Astrocyte (in vitro differentiated cells and primary cell): ENCODE data around the gene CALB2. TPM values are rescaled to one million over a fixed set of nuclear protein-coding genes. Genes with fewer than 3 reads are reported as not detected.

Experiments used
- DNase-seq: peaks from one replicate; pipeline ENCODE4 v3.0.0-alpha.2; 2010; ENCODE audit warnings: low read depth
- FAIRE-seq: peaks from 2 replicates; lab custom pipeline; 2011; peaks lifted over from hg19 to GRCh38; lab: Jason Lieb, UNC
- H2AFZ ChIP-seq: 2 replicates; pipeline ENCODE4 v1.6.0; 2012; ENCODE audit warnings: low read depth, low read length, inconsistent platforms
- H3K27ac ChIP-seq: 2 replicates; pipeline ENCODE4 v1.5.1; 2011; ENCODE audit warnings: low read depth, low read length, inconsistent platforms
- H3K27me3 ChIP-seq: 2 replicates; pipeline ENCODE4 v1.6.0; 2011; ENCODE audit warnings: low read length, inconsistent platforms; ENCODE audit not compliant: insufficient read depth
- H3K36me3 ChIP-seq: 2 replicates; pipeline ENCODE4 v1.5.1; 2011; ENCODE audit warnings: low read length, inconsistent platforms; ENCODE audit not compliant: insufficient read depth
- H3K4me1 ChIP-seq: 2 replicates; pipeline ENCODE4 v1.5.1; 2011; ENCODE audit warnings: low read length, inconsistent platforms; ENCODE audit not compliant: insufficient read depth
- H3K4me2 ChIP-seq: 2 replicates; pipeline ENCODE4 v1.6.0; 2012; ENCODE audit warnings: low read length, inconsistent platforms
- H3K4me3 ChIP-seq: 2 replicates; pipeline ENCODE4 v1.5.1; 2011; ENCODE audit warnings: low read depth, mild to moderate bottlenecking, low read length, inconsistent platforms; ENCODE audit not compliant: insufficient read depth
- H3K79me2 ChIP-seq: 2 replicates; pipeline ENCODE4 v1.6.0; 2012; ENCODE audit warnings: mild to moderate bottlenecking, low read length, inconsistent platforms; ENCODE audit not compliant: insufficient read depth
- H3K9ac ChIP-seq: 2 replicates; pipeline ENCODE4 v1.6.0; 2012; ENCODE audit warnings: mild to moderate bottlenecking, low read length, inconsistent platforms
- H3K9me3 ChIP-seq: 2 replicates; pipeline ENCODE4 v1.5.1; 2012; ENCODE audit warnings: low read depth, mild to moderate bottlenecking, low read length, inconsistent platforms; ENCODE audit not compliant: insufficient read depth
- H4K20me1 ChIP-seq: 2 replicates; pipeline ENCODE4 v1.6.0; 2012; ENCODE audit warnings: low read length, inconsistent platforms; ENCODE audit not compliant: insufficient read depth
- H3K27ac Mint-ChIP-seq: one replicate; pipeline ENCODE4 v1.8.0; 2021; ENCODE audit warnings: mild to moderate bottlenecking, mixed read lengths; ENCODE audit not compliant: unreplicated experiment
- H3K27me3 Mint-ChIP-seq: one replicate; pipeline ENCODE4 v1.8.0; 2021; ENCODE audit warnings: low read depth, mixed read lengths; ENCODE audit not compliant: unreplicated experiment
- H3K36me3 Mint-ChIP-seq: one replicate; pipeline ENCODE4 v1.8.0; 2021; ENCODE audit warnings: low read depth, mixed read lengths; ENCODE audit not compliant: unreplicated experiment
- H3K4me1 Mint-ChIP-seq: one replicate; pipeline ENCODE4 v1.8.0; 2021; ENCODE audit warnings: low read depth, mixed read lengths; ENCODE audit not compliant: unreplicated experiment
- H3K4me3 Mint-ChIP-seq: one replicate; pipeline ENCODE4 v1.8.0; 2021; ENCODE audit warnings: mild to moderate bottlenecking, moderate library complexity, mixed read lengths; ENCODE audit not compliant: unreplicated experiment
- H3K9me3 Mint-ChIP-seq: one replicate; pipeline ENCODE4 v1.8.0; 2021; ENCODE audit warnings: mild to moderate bottlenecking, mixed read lengths; ENCODE audit not compliant: unreplicated experiment
- EZH2 ChIP-seq: IDR thresholded peaks from 2 replicates; pipeline ENCODE4 v1.6.1; 2012; ENCODE audit warnings: mild to moderate bottlenecking, low read length, inconsistent platforms; ENCODE audit not compliant: insufficient read depth
- total RNA-seq: library from RNA; stranded (reverse); gene quantifications from 2 replicates; pipeline ENCODE4 v1.2.1, GENCODE V29; 2021
- TF ChIP-seq, protein P1 (sequence below): IDR thresholded peaks from 2 replicates; pipeline ENCODE4 v1.5.1; 2011; ENCODE audit warnings: low read depth, mild to moderate bottlenecking, inconsistent platforms, low read length, moderate library complexity; ENCODE audit not compliant: insufficient read depth

CALB2 gene
- total RNA-seq, 1 donor from 2014 or later = 4.2 TPM

DNA sequence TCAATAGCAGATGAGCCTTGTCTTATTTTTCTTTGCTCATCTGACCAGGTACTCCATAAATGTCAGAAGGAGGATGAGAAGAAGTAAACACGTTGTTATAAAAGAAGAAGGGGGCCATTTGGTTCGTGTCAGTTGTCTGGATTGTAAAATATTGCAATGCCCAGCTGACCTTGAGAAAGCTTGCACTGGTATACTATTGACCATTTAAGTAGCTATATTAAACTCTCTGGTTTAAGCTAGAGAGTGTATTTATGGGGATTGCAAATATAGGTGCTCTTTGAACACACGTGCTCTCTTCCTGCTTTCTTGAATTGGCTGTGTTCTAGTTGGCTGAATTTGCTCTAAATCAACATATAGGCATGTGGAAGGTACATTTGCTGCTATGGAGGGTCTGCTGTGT is 43.3 kb upstream of the CALB2 start:
- Histone ChIP-seq H3K79me2 (no peaks in the 10 kb centered on the region), H2AFZ (no peak overlapping the region), H3K36me3 (no peaks in the 10 kb centered on the region), H3K4me3 (no peak overlapping the region), H3K9ac (no peak overlapping the region), H4K20me1 (no peaks in the 10 kb centered on the region), H3K9me3 (no peaks in the 10 kb centered on the region), H3K27me3 (peaks cover 4% of the 10 kb centered on the region), H3K4me2 (no peak overlapping the region), H3K27ac (no peak overlapping the region), H3K4me1 (no peaks in the 10 kb centered on the region)
- TF ChIP-seq, protein P1, sequence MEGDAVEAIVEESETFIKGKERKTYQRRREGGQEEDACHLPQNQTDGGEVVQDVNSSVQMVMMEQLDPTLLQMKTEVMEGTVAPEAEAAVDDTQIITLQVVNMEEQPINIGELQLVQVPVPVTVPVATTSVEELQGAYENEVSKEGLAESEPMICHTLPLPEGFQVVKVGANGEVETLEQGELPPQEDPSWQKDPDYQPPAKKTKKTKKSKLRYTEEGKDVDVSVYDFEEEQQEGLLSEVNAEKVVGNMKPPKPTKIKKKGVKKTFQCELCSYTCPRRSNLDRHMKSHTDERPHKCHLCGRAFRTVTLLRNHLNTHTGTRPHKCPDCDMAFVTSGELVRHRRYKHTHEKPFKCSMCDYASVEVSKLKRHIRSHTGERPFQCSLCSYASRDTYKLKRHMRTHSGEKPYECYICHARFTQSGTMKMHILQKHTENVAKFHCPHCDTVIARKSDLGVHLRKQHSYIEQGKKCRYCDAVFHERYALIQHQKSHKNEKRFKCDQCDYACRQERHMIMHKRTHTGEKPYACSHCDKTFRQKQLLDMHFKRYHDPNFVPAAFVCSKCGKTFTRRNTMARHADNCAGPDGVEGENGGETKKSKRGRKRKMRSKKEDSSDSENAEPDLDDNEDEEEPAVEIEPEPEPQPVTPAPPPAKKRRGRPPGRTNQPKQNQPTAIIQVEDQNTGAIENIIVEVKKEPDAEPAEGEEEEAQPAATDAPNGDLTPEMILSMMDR = no peak
- no peak for TF ChIP-seq EZH2
- H3K27ac Mint-ChIP-seq = no peak overlapping the region
- no peaks in the 10 kb centered on the region for H3K36me3 Mint-ChIP-seq
- H3K27me3 Mint-ChIP-seq = peaks cover 42% of the 10 kb centered on the region
- FAIRE-seq (no peak), DNase-seq (no peak)
- no peak overlapping the region for H3K4me3 Mint-ChIP-seq
- no peaks in the 10 kb centered on the region for H3K4me1 Mint-ChIP-seq
- no peaks in the 10 kb centered on the region for H3K9me3 Mint-ChIP-seq

DNA sequence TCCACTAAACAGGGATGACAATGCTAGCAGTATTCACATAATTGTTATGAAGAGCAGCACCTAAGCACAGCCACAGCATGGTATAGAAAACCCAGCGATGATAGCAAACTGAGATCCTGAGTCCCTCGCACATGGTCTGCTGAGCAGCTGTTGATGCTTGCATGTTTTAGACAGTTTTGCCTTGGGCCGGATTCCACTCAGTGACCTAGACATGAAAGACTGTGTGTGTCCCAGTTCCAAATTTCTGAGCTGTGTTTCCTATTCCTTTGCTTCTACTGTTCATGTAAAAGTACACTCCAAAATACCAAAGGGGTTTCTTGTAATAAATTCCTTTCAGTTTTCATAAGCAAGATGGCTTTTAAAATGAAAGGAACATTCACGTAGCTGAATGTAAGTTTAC is 38.5 kb upstream of the CALB2 start:
- no peak overlapping the region for H3K4me3 Mint-ChIP-seq
- Histone ChIP-seq H2AFZ (no peak overlapping the region), H3K79me2 (no peaks in the 10 kb centered on the region), H3K9me3 (no peaks in the 10 kb centered on the region), H3K27ac (no peak overlapping the region), H3K4me2 (no peak overlapping the region), H3K4me3 (no peak overlapping the region), H3K4me1 (no peaks in the 10 kb centered on the region), H3K36me3 (no peaks in the 10 kb centered on the region), H3K9ac (no peak overlapping the region), H3K27me3 (no peaks in the 10 kb centered on the region), H4K20me1 (no peaks in the 10 kb centered on the region)
- H3K27me3 Mint-ChIP-seq = peaks cover 12% of the 10 kb centered on the region
- H3K36me3 Mint-ChIP-seq = no peaks in the 10 kb centered on the region
- DNase-seq (no peak), FAIRE-seq (no peak)
- no peaks in the 10 kb centered on the region for H3K9me3 Mint-ChIP-seq
- H3K4me1 Mint-ChIP-seq = no peaks in the 10 kb centered on the region
- no peak for TF ChIP-seq EZH2
- TF ChIP-seq, protein P1 = no peak
- no peak overlapping the region for H3K27ac Mint-ChIP-seq

DNA sequence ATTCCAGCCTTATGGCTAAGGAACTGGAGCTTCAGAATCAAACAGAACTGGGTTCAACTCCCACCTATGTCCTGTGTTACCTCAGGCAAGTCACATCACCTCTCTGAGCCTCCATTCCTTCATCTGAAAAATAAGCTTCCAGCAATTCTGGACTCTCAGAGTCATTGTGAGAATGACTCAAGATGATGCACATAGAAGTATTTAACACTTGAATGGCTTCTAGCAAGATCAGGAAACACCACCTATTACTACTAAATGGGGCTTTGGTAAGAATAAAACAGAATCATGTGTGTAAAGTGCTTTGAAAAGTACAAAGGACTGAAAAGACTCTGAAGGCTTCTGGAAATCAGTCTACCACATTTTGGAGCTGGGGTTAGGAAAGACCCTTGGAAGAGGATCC is 30.8 kb upstream of the CALB2 start:
- H3K4me1 ChIP-seq = no peaks in the 10 kb centered on the region
- H3K36me3 ChIP-seq = no peaks in the 10 kb centered on the region
- no peak overlapping the region for H3K4me3 ChIP-seq
- H3K4me2 ChIP-seq = no peak overlapping the region
- H4K20me1 ChIP-seq = no peaks in the 10 kb centered on the region
- Mint-ChIP-seq H3K27me3 (peaks cover 9% of the 10 kb centered on the region), H3K9me3 (no peaks in the 10 kb centered on the region), H3K4me3 (no peak overlapping the region), H3K27ac (no peak overlapping the region), H3K36me3 (no peaks in the 10 kb centered on the region), H3K4me1 (no peaks in the 10 kb centered on the region)
- TF ChIP-seq EZH2 = no peak
- TF ChIP-seq, protein P1 = no peak
- no peak for FAIRE-seq
- no peaks in the 10 kb centered on the region for H3K27me3 ChIP-seq
- no peak overlapping the region for H3K9ac ChIP-seq
- H2AFZ ChIP-seq = no peak overlapping the region
- H3K79me2 ChIP-seq = no peaks in the 10 kb centered on the region
- no peaks in the 10 kb centered on the region for H3K9me3 ChIP-seq
- H3K27ac ChIP-seq = no peak overlapping the region
- DNase-seq = no peak
